RWPE1 (cell line): Measurements from ENCODE around the gene VPS13D.

Source experiments
- CTCF ChIA-PET: fragments of 350-600 bp; sonication (Branson Sonifier 250); formaldehyde crosslinking; extraction: SDS; loops from one replicate; lab custom pipeline; 2021; lab: Yijun Ruan, JAX
- POLR2A ChIA-PET: fragments of 400-600 bp; formaldehyde crosslinking; extraction: SDS; loops from one replicate; lab custom pipeline; 2020; ENCODE audit warnings: antibody characterized with exemption; ENCODE audit not compliant: low non-redundant PET; lab: Yijun Ruan, JAX
- DNase-seq: peaks from one replicate; pipeline ENCODE4 v3.0.0; 2012; ENCODE audit warnings: low spot score
- H3K27ac ChIP-seq: fragments of 450-650 bp; 2 replicates; pipeline ENCODE4 v1.5.1; 2017
- CTCF ChIP-seq: fragments of 450-650 bp; conservative IDR thresholded peaks from 2 replicates; pipeline ENCODE4 v1.5.1; 2017; ENCODE audit warnings: low read depth, mild to moderate bottlenecking

Gene VPS13D

GRCh38 chr1:12473596-12474362 is 243.9 kb downstream of the VPS13D start:
- DNase-seq: no peak
- CTCF ChIA-PET: interaction anchor here (1.1 kb wide), 1 partner anchor 74 kb away, joined by 3 read pairs; no protein-coding TSS in a partner anchor
- TF ChIP-seq CTCF: no peak
- H3K27ac ChIP-seq: no peak overlapping the region
- POLR2A ChIA-PET: no interaction called here

- H3K27ac ChIP-seq: no peak overlapping the region
- no peak for DNase-seq
- POLR2A ChIA-PET: interaction anchor here (0.6 kb wide), 1 partner anchor 142 kb away, joined by 9 read pairs; no protein-coding TSS in a partner anchor
- TF ChIP-seq CTCF: no peak
- CTCF ChIA-PET: interaction anchor here (0.6 kb wide), 1 partner anchor 40 kb away, joined by 3 read pairs; no protein-coding TSS in a partner anchor
These were observed 245.3 kb downstream of the VPS13D start for GRCh38 chr1:12475101-12475500.

DNA sequence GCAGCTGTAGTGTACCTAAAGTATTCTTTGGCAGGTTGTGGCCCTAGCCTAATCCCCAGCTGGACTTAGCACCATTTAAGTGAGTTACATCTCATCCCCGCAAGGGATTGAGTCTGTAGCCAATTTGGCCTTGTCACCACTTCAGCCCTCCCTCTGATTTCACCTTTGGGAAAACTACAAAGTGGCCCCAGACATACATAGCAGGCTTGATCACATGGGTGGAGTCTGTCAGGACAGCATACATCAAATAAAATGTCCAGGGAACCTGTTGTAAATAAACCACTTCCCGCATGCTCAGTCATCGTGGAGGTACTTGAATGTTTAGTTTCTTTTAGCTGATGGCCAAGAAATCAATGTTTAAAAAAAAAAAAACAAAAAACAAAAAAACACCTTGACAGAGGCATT is 245.7 kb downstream of the VPS13D start:
- TF ChIP-seq CTCF: no peak
- CTCF ChIA-PET: interaction anchor here (0.9 to 1.7 kb wide), 2 partner anchors 121 to 145 kb away, joined by 3 to 5 read pairs; no protein-coding TSS in a partner anchor
- no peak for DNase-seq
- POLR2A ChIA-PET: no interaction called here
- no peak overlapping the region for H3K27ac ChIP-seq

- CTCF ChIA-PET: interaction anchor here (0.9 to 1.7 kb wide), 2 partner anchors 120 to 144 kb away, joined by 3 to 5 read pairs; no protein-coding TSS in a partner anchor
- POLR2A ChIA-PET: no interaction called here
- DNase-seq: no peak
- no peak overlapping the region for H3K27ac ChIP-seq
- TF ChIP-seq CTCF: no peak
These were observed 246.1 kb downstream of the VPS13D start for GRCh38 chr1:12475947-12476346.

- no peak for DNase-seq
- ChIA-PET POLR2A (no interaction called here), CTCF (interaction anchor here (0.7 to 1.7 kb wide), 4 partner anchors 119 to 143 kb away, joined by 3 to 5 read pairs (median 4); partner anchors contain the start of gene DHRS3)
- no peak for TF ChIP-seq CTCF
- no peak overlapping the region for H3K27ac ChIP-seq
These were observed 247.5 kb downstream of the VPS13D start for GRCh38 chr1:12477314-12477713.

- H3K27ac ChIP-seq: peak overlapping the region; percentile 64
- no peak for TF ChIP-seq CTCF
- ChIA-PET POLR2A (no interaction called here), CTCF (interaction anchor here (0.7 to 1.2 kb wide), 3 partner anchors 139 to 249 kb away, joined by 3 to 4 read pairs (median 3); partner anchors contain the start of gene DHRS3)
- DNase-seq: peak; percentile 84
These were observed 248.2 kb downstream of the VPS13D start for GRCh38 chr1:12477936-12478611.
